Kidney epithelial cell (primary cell): ENCODE results near the gene SMARCA2. TPM values are rescaled to one million over a fixed set of nuclear protein-coding genes. Genes with fewer than 3 reads are reported as not detected.

Experiments used
- DNase-seq: peaks from one replicate; pipeline ENCODE4 v3.0.0-alpha.2; 2010; ENCODE audit warnings: low read depth
- H3K27me3 ChIP-seq: 2 replicates; pipeline ENCODE4 v1.6.0; 2011; ENCODE audit warnings: low read length; ENCODE audit not compliant: control insufficient read depth, insufficient read depth
- H3K36me3 ChIP-seq: 2 replicates; pipeline ENCODE4 v1.5.1; 2011; ENCODE audit warnings: low read length; ENCODE audit not compliant: control insufficient read depth, insufficient read depth
- H3K4me3 ChIP-seq: 2 replicates; pipeline ENCODE4 v1.5.1; 2011; ENCODE audit warnings: low read depth, mild to moderate bottlenecking, control low read depth, low read length
- CTCF ChIP-seq: IDR thresholded peaks from 2 replicates; pipeline ENCODE4 v1.5.1; 2011; ENCODE audit warnings: mild to moderate bottlenecking, moderate library complexity, low read length, control low read depth, inconsistent platforms; ENCODE audit not compliant: insufficient read depth, poor library complexity, severe bottlenecking
- total RNA-seq: library from RNA; depleted of rRNA; stranded (reverse); fragments of >200 nt; gene quantifications from 2 replicates; pipeline ENCODE4 v1.2.3, GENCODE V29; 2015

SMARCA2 gene
- total RNA-seq, 1 donor from 2014 or later: 34.3 TPM

GRCh38 chr9:1977026-1977425, 38.1 kb upstream of the SMARCA2 start:
- H3K27me3 ChIP-seq: no peaks in the 10 kb centered on the region
- H3K4me3 ChIP-seq: no peak overlapping the region
- no peaks in the 10 kb centered on the region for H3K36me3 ChIP-seq
- no peak for DNase-seq
- TF ChIP-seq CTCF: no peak

DNA sequence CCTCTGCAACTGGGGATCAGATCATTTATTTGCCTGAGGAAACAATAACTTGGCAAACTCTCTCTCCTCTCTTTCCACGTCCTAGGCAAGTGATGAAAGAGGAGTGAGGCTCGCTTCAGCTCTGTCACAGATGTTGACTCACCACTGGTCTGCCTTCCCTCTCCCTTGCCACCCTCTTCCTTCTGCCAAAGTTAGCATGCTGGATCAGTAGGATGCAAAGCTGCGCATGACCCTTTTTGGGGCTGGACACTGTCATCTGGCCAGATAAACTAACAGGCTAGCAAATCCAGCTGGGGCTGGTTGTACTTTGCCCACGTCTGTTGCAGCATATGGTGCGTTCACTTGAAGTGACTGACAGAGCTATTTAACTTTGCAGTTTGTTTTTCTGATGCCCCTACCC, 36.2 kb upstream of the SMARCA2 start:
- no peak overlapping the region for H3K4me3 ChIP-seq
- no peaks in the 10 kb centered on the region for H3K36me3 ChIP-seq
- no peak for DNase-seq
- TF ChIP-seq CTCF: no peak
- H3K27me3 ChIP-seq: no peaks in the 10 kb centered on the region

DNA sequence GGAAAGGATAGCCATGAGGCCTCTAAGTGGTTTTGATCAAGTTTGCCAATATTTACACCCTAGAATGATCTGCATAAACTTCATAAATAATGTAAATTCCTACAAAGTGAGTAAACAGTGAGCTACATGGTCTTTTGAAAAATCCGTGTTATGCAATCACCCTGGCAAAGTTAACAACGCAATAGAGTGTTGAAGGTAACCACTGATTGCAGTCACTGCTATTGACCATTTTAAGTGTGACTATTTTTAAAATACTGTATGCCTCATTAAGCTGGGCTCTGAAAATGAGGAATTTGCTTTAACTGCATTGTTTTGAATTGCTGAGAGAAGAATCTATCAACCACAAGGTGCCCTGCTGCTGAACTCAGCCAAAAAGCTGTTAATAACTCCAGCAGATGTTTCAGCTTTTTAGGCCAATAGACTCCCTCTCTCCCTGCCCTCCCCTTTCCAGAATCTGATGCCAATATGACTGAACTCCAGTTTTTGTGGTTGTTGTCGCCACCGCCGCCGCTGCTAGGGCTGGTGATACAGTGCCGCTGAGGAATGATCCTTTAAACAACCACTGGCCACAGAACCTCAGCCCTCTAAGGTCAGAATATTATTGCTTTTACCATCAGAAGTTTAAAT, 35.3 kb upstream of the SMARCA2 start:
- TF ChIP-seq CTCF: no peak
- Histone ChIP-seq H3K27me3 (no peaks in the 10 kb centered on the region), H3K36me3 (no peaks in the 10 kb centered on the region), H3K4me3 (no peak overlapping the region)
- DNase-seq: peak; percentile 63

GRCh38 chr9:1980387-1980786, 34.8 kb upstream of the SMARCA2 start:
- no peak for TF ChIP-seq CTCF
- no peak for DNase-seq
- Histone ChIP-seq H3K4me3 (no peak overlapping the region), H3K27me3 (no peaks in the 10 kb centered on the region), H3K36me3 (no peaks in the 10 kb centered on the region)

DNA sequence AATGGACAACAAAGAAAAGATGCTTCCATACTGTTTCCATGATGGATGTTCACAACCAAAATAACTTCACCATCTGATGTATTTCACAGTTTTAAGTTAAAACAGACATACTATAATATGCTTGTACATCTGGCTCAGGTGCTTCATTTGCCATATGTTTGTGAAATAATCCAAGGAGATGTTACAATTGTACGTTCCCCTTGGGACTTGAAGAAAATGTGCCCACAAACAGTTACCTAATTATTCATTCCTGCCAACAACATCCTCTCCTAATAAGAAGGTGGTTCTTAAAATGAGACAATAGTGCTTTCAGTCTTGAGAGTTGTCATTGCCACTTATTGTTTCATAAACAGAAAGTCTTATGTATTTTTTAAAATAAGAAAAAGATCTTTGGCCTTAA, 33.1 kb upstream of the SMARCA2 start:
- no peak for TF ChIP-seq CTCF

DNA sequence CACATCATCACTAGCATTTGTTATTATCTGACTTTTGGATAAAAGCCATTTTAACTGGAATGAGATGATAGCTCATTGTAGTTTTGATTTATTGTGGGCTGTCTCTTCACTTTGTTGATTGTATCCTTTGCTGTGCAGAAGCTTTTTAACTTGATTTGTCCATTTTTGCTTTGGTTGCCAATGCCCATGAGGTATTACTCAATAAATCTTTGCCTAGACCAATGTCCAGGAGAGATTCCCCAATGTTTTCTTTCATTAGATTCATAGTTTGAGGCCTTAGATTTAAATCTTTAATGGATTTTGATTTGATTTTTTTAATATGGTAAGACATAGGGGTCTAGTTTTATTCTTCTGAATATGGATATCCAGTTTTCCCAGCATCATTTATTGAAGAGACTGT, 28.8 kb upstream of the SMARCA2 start:
- no peaks in the 10 kb centered on the region for H3K36me3 ChIP-seq
- TF ChIP-seq CTCF: no peak
- no peak overlapping the region for H3K4me3 ChIP-seq
- H3K27me3 ChIP-seq: no peaks in the 10 kb centered on the region
- no peak for DNase-seq

More for the DNA sequence above, 33.1 kb upstream of the SMARCA2 start:
- Histone ChIP-seq H3K4me3 (no peak overlapping the region), H3K36me3 (no peaks in the 10 kb centered on the region), H3K27me3 (no peaks in the 10 kb centered on the region)
- DNase-seq: no peak
